A673 (cell line): ENCODE data around the gene EYS.

Experiments used
- CTCF ChIP-seq: fragments of 300-800, 200-600 bp; sonication (generic); conservative IDR thresholded peaks from 2 replicates; pipeline ENCODE4 v1.5.1; 2017; ENCODE audit warnings: low read depth, mild to moderate bottlenecking, antibody characterized with exemption, low read length, moderate library complexity, mixed read lengths
- EZH2 ChIP-seq: fragments of 200-600 bp; sonication (generic); IDR thresholded peaks from 2 replicates; pipeline ENCODE4 v1.6.1; 2017; ENCODE audit warnings: borderline replicate concordance, low read depth, mild to moderate bottlenecking, mixed read lengths, antibody characterized with exemption, low read length; ENCODE audit not compliant: poor library complexity, severe bottlenecking

GRCh38 chr6:65449926-65450325 is 257.1 kb downstream of the EYS start:
- TF ChIP-seq CTCF (no peak), EZH2 (no peak)
